ENCODE results near the gene ZNF296.

DNA sequence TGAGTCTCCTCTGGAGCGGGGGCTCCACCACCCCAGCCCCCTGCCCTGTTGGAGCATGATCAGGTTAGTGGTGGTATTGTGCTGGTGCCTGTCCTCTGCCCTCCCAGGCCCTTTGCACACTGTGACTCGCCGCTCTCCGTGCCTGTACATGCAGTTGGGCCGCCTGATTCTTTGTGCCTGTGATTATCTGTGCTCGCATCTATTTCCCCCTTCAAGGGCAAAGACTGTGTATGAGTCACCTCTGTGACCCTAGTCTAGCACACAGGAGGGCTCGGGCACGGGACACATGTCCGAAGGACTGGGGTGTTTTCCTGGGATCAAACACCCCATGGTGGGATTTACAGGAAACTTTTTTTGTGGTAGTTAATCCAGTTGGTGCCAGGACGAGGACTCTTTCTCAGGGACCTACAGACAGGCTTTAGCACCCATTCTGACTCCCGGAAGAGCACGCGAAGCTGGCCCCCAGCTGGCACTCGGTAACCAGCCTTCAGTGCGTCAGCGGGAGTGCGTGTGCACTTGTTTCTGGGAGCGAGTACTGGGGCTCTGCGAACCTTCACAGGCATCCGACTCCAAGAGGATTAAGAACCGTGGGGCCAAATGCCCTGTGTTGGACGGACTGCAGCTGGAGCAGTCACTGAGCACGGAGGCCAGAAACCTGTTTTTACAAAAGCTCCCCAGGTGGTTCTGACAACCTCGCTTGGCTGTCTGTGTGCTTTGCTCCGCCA lies 23.4 kb upstream of the ZNF296 start:
- TF ChIP-seq, protein P1, sequence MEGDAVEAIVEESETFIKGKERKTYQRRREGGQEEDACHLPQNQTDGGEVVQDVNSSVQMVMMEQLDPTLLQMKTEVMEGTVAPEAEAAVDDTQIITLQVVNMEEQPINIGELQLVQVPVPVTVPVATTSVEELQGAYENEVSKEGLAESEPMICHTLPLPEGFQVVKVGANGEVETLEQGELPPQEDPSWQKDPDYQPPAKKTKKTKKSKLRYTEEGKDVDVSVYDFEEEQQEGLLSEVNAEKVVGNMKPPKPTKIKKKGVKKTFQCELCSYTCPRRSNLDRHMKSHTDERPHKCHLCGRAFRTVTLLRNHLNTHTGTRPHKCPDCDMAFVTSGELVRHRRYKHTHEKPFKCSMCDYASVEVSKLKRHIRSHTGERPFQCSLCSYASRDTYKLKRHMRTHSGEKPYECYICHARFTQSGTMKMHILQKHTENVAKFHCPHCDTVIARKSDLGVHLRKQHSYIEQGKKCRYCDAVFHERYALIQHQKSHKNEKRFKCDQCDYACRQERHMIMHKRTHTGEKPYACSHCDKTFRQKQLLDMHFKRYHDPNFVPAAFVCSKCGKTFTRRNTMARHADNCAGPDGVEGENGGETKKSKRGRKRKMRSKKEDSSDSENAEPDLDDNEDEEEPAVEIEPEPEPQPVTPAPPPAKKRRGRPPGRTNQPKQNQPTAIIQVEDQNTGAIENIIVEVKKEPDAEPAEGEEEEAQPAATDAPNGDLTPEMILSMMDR (IDR thresholded peaks at IDR 0.05; ENCODE audit: low read length), result no peak
- TF ChIP-seq EZH2 (optimal IDR thresholded peaks at IDR 0.05; ENCODE audit: low read depth, low read length), result no peak

All from MM.1S (cell line).